BE2C (cell line): ENCODE data around the gene CNTRL.

Source experiments
- DNase-seq: peaks from one replicate; pipeline ENCODE4 v3.0.0-alpha.2; 2020
- H3K27me3 ChIP-seq: fragments of 250-450 bp; sonication (Bioruptor Pico); 2 replicates; pipeline ENCODE4 v1.5.1; 2020; ENCODE audit warnings: mild to moderate bottlenecking
- H3K36me3 ChIP-seq: fragments of 250-450 bp; sonication (Bioruptor Pico); 2 replicates; pipeline ENCODE4 v1.5.1; 2020; ENCODE audit warnings: mild to moderate bottlenecking
- H3K4me1 ChIP-seq: fragments of 250-450 bp; sonication (Bioruptor Pico); 2 replicates; pipeline ENCODE4 v1.5.1; 2020
- H3K4me3 ChIP-seq: 2 replicates; pipeline ENCODE4 v1.5.1; 2011; ENCODE audit warnings: low read depth, low read length
- H3K9me3 ChIP-seq: fragments of 250-450 bp; sonication (Bioruptor Pico); 2 replicates; pipeline ENCODE4 v1.5.1; 2020
- TF ChIP-seq, protein P1 (sequence below): IDR thresholded peaks from 2 replicates; pipeline ENCODE4 v1.5.1; 2012; ENCODE audit warnings: mild to moderate bottlenecking, low read depth, low read length

The CNTRL gene

GRCh38 chr9:121191235-121191634, 116.5 kb downstream of the CNTRL start:
- no peak for DNase-seq
- no peak overlapping the region for H3K4me3 ChIP-seq
- TF ChIP-seq, protein P1, sequence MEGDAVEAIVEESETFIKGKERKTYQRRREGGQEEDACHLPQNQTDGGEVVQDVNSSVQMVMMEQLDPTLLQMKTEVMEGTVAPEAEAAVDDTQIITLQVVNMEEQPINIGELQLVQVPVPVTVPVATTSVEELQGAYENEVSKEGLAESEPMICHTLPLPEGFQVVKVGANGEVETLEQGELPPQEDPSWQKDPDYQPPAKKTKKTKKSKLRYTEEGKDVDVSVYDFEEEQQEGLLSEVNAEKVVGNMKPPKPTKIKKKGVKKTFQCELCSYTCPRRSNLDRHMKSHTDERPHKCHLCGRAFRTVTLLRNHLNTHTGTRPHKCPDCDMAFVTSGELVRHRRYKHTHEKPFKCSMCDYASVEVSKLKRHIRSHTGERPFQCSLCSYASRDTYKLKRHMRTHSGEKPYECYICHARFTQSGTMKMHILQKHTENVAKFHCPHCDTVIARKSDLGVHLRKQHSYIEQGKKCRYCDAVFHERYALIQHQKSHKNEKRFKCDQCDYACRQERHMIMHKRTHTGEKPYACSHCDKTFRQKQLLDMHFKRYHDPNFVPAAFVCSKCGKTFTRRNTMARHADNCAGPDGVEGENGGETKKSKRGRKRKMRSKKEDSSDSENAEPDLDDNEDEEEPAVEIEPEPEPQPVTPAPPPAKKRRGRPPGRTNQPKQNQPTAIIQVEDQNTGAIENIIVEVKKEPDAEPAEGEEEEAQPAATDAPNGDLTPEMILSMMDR = no peak
- H3K36me3 ChIP-seq = peaks cover 16% of the 10 kb centered on the region
- no peaks in the 10 kb centered on the region for H3K27me3 ChIP-seq
- no peaks in the 10 kb centered on the region for H3K9me3 ChIP-seq
- H3K4me1 ChIP-seq = peaks cover 6% of the 10 kb centered on the region

DNA sequence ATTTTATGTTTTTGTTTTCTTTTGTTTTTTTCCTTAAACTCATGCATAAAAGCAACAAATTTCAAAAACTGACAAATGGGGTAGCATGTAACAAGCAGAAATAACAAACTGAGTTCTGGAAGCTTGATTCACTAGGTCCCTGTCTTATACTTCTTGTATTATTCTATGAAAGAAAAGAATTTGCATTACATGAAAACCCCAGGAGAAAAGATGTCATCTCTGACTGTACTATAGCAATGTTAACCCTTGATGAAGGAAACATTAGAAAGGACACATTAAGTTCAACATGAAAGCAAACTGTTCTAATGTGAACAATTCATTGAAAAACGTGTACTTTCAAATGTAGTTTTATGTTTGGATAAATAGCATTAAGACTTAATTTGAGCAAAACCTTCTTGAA, 117.8 kb downstream of the CNTRL start:
- TF ChIP-seq, protein P1 = no peak
- H3K4me3 ChIP-seq = no peak overlapping the region
- no peak for DNase-seq
- H3K9me3 ChIP-seq = no peaks in the 10 kb centered on the region
- peaks cover 9% of the 10 kb centered on the region for H3K36me3 ChIP-seq
- H3K4me1 ChIP-seq = peaks cover 13% of the 10 kb centered on the region
- H3K27me3 ChIP-seq = no peaks in the 10 kb centered on the region

DNA sequence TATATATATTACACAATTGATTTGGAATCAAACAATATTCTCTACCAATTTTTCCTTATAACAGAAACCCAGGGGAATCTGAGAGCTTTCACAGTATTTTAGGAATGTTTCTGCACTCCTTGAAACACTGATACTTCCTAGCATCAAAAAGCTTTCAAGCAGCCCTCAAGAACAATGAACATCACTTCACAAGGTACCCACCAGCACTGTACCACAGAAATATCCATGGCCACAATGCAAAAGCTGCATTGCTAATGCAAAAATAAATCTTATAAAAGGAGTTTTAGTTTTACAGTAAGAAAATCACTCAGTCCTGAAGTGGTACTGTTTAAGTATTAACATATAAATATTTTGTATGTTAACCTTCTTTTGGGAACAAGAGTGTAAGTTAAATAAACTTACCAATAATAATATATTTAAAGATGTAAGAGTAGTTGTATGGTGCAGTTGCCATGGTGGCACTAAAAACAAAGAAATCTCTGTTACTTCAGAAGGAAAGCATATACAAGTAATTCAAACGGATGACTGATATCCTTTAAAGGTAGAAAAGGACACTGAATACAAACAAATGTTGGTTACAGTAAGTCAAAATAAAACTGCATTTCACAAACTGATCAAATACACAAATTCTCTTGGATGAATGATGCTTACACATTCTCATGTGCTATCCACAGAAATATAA, 118.3 kb downstream of the CNTRL start:
- Histone ChIP-seq H3K27me3 (no peaks in the 10 kb centered on the region), H3K4me3 (no peak overlapping the region), H3K36me3 (peaks cover 9% of the 10 kb centered on the region; the same call in 1 of the 2 replicates), H3K9me3 (no peaks in the 10 kb centered on the region), H3K4me1 (peaks cover 13% of the 10 kb centered on the region)
- DNase-seq = no peak
- TF ChIP-seq, protein P1 = no peak

GRCh38 chr9:121194730-121195129, 120.0 kb downstream of the CNTRL start:
- no peaks in the 10 kb centered on the region for H3K9me3 ChIP-seq
- DNase-seq = no peak
- no peaks in the 10 kb centered on the region for H3K27me3 ChIP-seq
- peaks cover 8% of the 10 kb centered on the region for H3K4me1 ChIP-seq
- TF ChIP-seq, protein P1 = no peak
- H3K4me3 ChIP-seq = no peak overlapping the region
- H3K36me3 ChIP-seq = 0 out of 2 replicates have a peak, but pooled peaks cover under 1% of the 10 kb centered on the region

GRCh38 chr9:121196389-121196788, 121.6 kb downstream of the CNTRL start:
- TF ChIP-seq, protein P1 = no peak
- Histone ChIP-seq H3K36me3 (peaks cover 4% of the 10 kb centered on the region; the same call in 1 of the 2 replicates), H3K9me3 (no peaks in the 10 kb centered on the region), H3K27me3 (no peaks in the 10 kb centered on the region), H3K4me1 (peaks cover 7% of the 10 kb centered on the region), H3K4me3 (no peak overlapping the region)
- peak; percentile 16 for DNase-seq

- Histone ChIP-seq H3K4me3 (no peak overlapping the region), H3K9me3 (no peaks in the 10 kb centered on the region), H3K36me3 (peaks cover 5% of the 10 kb centered on the region; the same call in 1 of the 2 replicates), H3K27me3 (no peaks in the 10 kb centered on the region), H3K4me1 (peaks cover 7% of the 10 kb centered on the region)
- no peak for DNase-seq
- TF ChIP-seq, protein P1 = no peak
Observed at GRCh38 chr9:121197132-121197531, 122.4 kb downstream of the CNTRL start.
